ENCODE results near the gene MED10. TPM values are rescaled to one million over a fixed set of nuclear protein-coding genes. Genes with fewer than 3 reads are reported as not detected.
A peak's percentile ranks its signal among the peaks of the same experiment; 100 is the strongest.

The MED10 gene
- 31.8 TPM for total RNA-seq
- long read RNA-seq, transcript MED10-201 (4 exons, 1,141 nt) = major isoform, 44 of 50 reads
- long read RNA-seq, partial matches to known transcripts = 0 of 50 reads
- long read RNA-seq, other reads (novel, unspliced or antisense) = 6 of 50 reads

- Histone ChIP-seq H3K36me3 (peaks cover 38% of the 10 kb centered on the region), H3K27ac (peak within 1 kb of the TSS; percentile 88), H3K9me3 (no peaks in the 10 kb centered on the region), H3K4me3 (peak within 1 kb of the TSS; percentile 96), H3K27me3 (no peaks in the 10 kb centered on the region), H3K4me1 (peaks cover 14% of the 10 kb centered on the region)
- ATAC-seq (peak; percentile 100), DNase-seq (peak; percentile 97)
- intact Hi-C loops (cut with DNase I) = no loop called here
- TF ChIP-seq CTCF (IDR thresholded peaks at IDR 0.05) = no peak
These were observed at the start of gene MED10 for GRCh38 chr5:6377905-6378765. MED10 (minus strand) TSS chr5:6378547; CDS start chr5:6378483, 64 bp downstream.

GRCh38 chr5:6427694-6428093 lies 49.3 kb upstream of the MED10 start:
- Histone ChIP-seq H3K4me3 (no peak overlapping the region), H3K27me3 (peaks cover 20% of the 10 kb centered on the region), H3K36me3 (no peaks in the 10 kb centered on the region), H3K4me1 (no peaks in the 10 kb centered on the region), H3K27ac (no peak overlapping the region), H3K9me3 (no peaks in the 10 kb centered on the region)
- DNase-seq = no peak
- TF ChIP-seq CTCF (IDR thresholded peaks at IDR 0.05) = no peak
- intact Hi-C loops (cut with DNase I) = no loop called here
- ATAC-seq = no peak

GRCh38 chr5:6424700-6425099 lies 46.4 kb upstream of the MED10 start:
- DNase-seq = no peak
- intact Hi-C loops (cut with DNase I) = no loop called here

GRCh38 chr5:6424110-6424659 lies 45.8 kb upstream of the MED10 start:
- no peaks in the 10 kb centered on the region for H3K36me3 ChIP-seq
- no peaks in the 10 kb centered on the region for H3K9me3 ChIP-seq
- no peaks in the 10 kb centered on the region for H3K4me1 ChIP-seq
- no peak for TF ChIP-seq CTCF (IDR thresholded peaks at IDR 0.05)
- no peak overlapping the region for H3K27ac ChIP-seq
- DNase-seq (no peak), ATAC-seq (no peak)
- no peak overlapping the region for H3K4me3 ChIP-seq
- intact Hi-C loops (cut with DNase I) = no loop called here
- H3K27me3 ChIP-seq = no peaks in the 10 kb centered on the region

More at GRCh38 chr5:6424700-6425099, 46.4 kb upstream of the MED10 start:
- Histone ChIP-seq H3K4me3 (no peak overlapping the region), H3K36me3 (no peaks in the 10 kb centered on the region), H3K27me3 (no peaks in the 10 kb centered on the region), H3K27ac (no peak overlapping the region), H3K9me3 (no peaks in the 10 kb centered on the region), H3K4me1 (no peaks in the 10 kb centered on the region)
- no peak for TF ChIP-seq CTCF (IDR thresholded peaks at IDR 0.05)
- ATAC-seq = no peak

GRCh38 chr5:6423327-6424109 lies 45.2 kb upstream of the MED10 start:
- TF ChIP-seq CTCF (IDR thresholded peaks at IDR 0.05) = no peak
- no peak for DNase-seq
- Histone ChIP-seq H3K36me3 (no peaks in the 10 kb centered on the region), H3K4me3 (no peak overlapping the region), H3K27me3 (no peaks in the 10 kb centered on the region), H3K27ac (no peak overlapping the region), H3K9me3 (no peaks in the 10 kb centered on the region), H3K4me1 (no peaks in the 10 kb centered on the region)
- no peak for ATAC-seq
- intact Hi-C loops (cut with DNase I) = no loop called here

Data from upper lobe of right lung (tissue), 1 donor.